Stomach smooth muscle (tissue), 2 donors: ENCODE results near the gene TENT5A.

Source experiments
- H3K27ac ChIP-seq: one replicate; pipeline ENCODE4 v1.7.0; 2013; ENCODE audit warnings: mild to moderate bottlenecking, low read length, inconsistent platforms
- H3K27me3 ChIP-seq, 2 donors: one replicate each; pipeline ENCODE4 v1.7.0; 2013; ENCODE audit warnings: low read length in 2 of 2; ENCODE audit not compliant: insufficient read depth in 2 of 2, control insufficient read depth in 1 of 2
- H3K36me3 ChIP-seq, 2 donors: one replicate each; pipeline ENCODE4 v1.7.0; 2013; ENCODE audit warnings: low read length in 2 of 2; ENCODE audit not compliant: control insufficient read depth in 2 of 2, insufficient read depth in 2 of 2
- H3K4me1 ChIP-seq: one replicate; pipeline ENCODE4 v1.7.0; 2013; ENCODE audit warnings: low read length; ENCODE audit not compliant: control insufficient read depth, insufficient read depth
- H3K4me3 ChIP-seq, 2 donors: one replicate each; pipeline ENCODE4 v1.7.0; 2013; ENCODE audit warnings: low read length in 2 of 2
- H3K9ac ChIP-seq, 2 donors: one replicate each; pipeline ENCODE4 v1.7.0; 2013; ENCODE audit warnings: low read length in 2 of 2, mild to moderate bottlenecking in 1 of 2
- H3K9me3 ChIP-seq, 2 donors: one replicate each; pipeline ENCODE4 v1.7.0; 2013; ENCODE audit warnings: low read length in 2 of 2; ENCODE audit not compliant: control insufficient read depth in 2 of 2
- donor health status: healthy.
- donor health status: Pancreatic carcinoma.

The TENT5A gene

GRCh38 chr6:81752084-81752920, at the start of gene TENT5A:
Gene TENT5A, minus strand, starts transcription at chr6:81752681. Its CDS starts 540 bp downstream, at chr6:81752141.
- Histone ChIP-seq H3K27ac (peak within 1 kb of the TSS; percentile 98), H3K36me3 (peaks cover 2 to 3% of the 10 kb centered on the region in 2 donors), H3K4me1 (peaks cover 11% of the 10 kb centered on the region), H3K9me3 (no peaks in the 10 kb centered on the region), H3K27me3 (no peaks in the 10 kb centered on the region), H3K4me3 (peak within 1 kb of the TSS; percentile 98), H3K9ac (peak within 1 kb of the TSS; percentile 75 to 94)

GRCh38 chr6:81801489-81801888, 49.0 kb upstream of the TENT5A start:
- no peak overlapping the region for H3K9ac ChIP-seq

GRCh38 chr6:81800666-81801065, 48.2 kb upstream of the TENT5A start:
- Histone ChIP-seq H3K27ac (no peak overlapping the region), H3K4me1 (no peaks in the 10 kb centered on the region), H3K27me3 (no peaks in the 10 kb centered on the region), H3K9ac (no peak overlapping the region), H3K9me3 (no peaks in the 10 kb centered on the region), H3K36me3 (no peaks in the 10 kb centered on the region), H3K4me3 (no peak overlapping the region)

More at GRCh38 chr6:81801489-81801888, 49.0 kb upstream of the TENT5A start:
- Histone ChIP-seq H3K4me3 (no peak overlapping the region), H3K9me3 (no peaks in the 10 kb centered on the region), H3K4me1 (no peaks in the 10 kb centered on the region), H3K27ac (no peak overlapping the region), H3K36me3 (no peaks in the 10 kb centered on the region), H3K27me3 (no peaks in the 10 kb centered on the region)

DNA sequence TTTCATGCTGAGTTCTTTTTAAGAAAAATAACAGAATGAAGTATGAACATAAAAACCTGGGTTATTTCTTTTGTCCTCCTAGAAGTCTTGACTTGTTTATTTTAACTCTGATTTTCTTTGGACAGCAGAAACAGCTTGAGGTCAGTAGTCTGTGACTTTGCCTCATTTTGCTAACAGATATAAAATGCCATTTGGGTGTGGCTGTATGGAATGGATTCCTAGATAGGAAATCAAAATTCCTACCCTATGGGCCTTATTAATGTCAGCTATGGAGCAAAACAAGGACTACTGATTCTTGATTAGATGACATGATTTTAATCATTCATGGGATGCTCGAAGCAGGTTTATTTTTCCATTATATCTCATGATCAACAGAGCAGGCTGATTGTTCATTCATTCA, 46.8 kb upstream of the TENT5A start:
- Histone ChIP-seq H3K9ac (no peak overlapping the region), H3K9me3 (no peaks in the 10 kb centered on the region), H3K4me1 (no peaks in the 10 kb centered on the region), H3K27me3 (no peaks in the 10 kb centered on the region), H3K27ac (no peak overlapping the region), H3K36me3 (no peaks in the 10 kb centered on the region), H3K4me3 (no peak overlapping the region)

DNA sequence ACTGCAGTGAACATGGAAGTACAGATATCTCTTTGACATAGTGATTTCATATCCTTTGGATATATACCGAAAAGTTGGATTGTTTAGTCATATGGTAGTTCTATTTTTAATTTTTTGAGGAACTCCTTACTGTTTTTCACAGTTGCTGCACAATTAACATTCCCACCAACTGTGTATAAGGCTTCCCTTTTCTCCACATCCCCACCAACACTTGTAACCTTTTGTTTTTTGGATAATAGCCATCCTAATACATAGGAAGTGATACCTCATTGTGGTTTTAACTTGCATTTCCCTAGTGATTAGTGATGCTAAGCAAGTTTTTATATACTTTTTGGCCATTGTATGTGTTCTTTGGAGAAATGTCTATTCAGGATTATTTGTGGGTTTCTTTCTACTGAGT, 45.1 kb upstream of the TENT5A start:
- H3K36me3 ChIP-seq: no peaks in the 10 kb centered on the region

DNA sequence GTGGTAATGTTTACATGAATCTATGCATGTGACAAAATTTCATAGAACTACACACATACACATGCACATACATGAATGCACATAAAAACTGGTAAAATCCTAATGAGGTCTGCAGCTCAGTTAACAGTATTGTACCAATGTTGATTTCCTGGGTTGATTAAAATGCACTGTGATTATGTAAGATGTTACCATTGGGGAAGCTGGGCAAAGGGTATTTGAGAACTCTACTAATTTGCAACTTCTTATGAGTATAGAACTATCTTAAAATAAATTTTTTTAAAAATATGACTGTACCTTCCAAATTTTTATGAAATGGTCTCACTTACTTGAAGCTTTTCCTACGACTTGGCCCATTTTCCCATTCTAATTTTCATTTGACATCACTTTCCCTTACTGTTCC, 43.4 kb upstream of the TENT5A start:
- Histone ChIP-seq H3K36me3 (no peaks in the 10 kb centered on the region), H3K4me3 (no peak overlapping the region), H3K4me1 (no peaks in the 10 kb centered on the region), H3K9ac (no peak overlapping the region), H3K27me3 (no peaks in the 10 kb centered on the region), H3K27ac (no peak overlapping the region), H3K9me3 (no peaks in the 10 kb centered on the region)

More for the DNA sequence above, 45.1 kb upstream of the TENT5A start:
- no peaks in the 10 kb centered on the region for H3K9me3 ChIP-seq
- no peaks in the 10 kb centered on the region for H3K4me1 ChIP-seq
- no peak overlapping the region for H3K9ac ChIP-seq
- no peak overlapping the region for H3K4me3 ChIP-seq
- no peak overlapping the region for H3K27ac ChIP-seq
- H3K27me3 ChIP-seq: no peaks in the 10 kb centered on the region

- Histone ChIP-seq H3K9ac (no peak overlapping the region), H3K36me3 (no peaks in the 10 kb centered on the region), H3K27ac (no peak overlapping the region), H3K4me1 (no peaks in the 10 kb centered on the region), H3K27me3 (no peaks in the 10 kb centered on the region), H3K9me3 (no peaks in the 10 kb centered on the region), H3K4me3 (no peak overlapping the region)
Measured at GRCh38 chr6:81793821-81794475, 41.5 kb upstream of the TENT5A start.

GRCh38 chr6:81792826-81793225, 40.3 kb upstream of the TENT5A start:
- no peak overlapping the region for H3K9ac ChIP-seq
- no peak overlapping the region for H3K27ac ChIP-seq
- H3K27me3 ChIP-seq: no peaks in the 10 kb centered on the region
- no peak overlapping the region for H3K4me3 ChIP-seq
- H3K36me3 ChIP-seq: no peaks in the 10 kb centered on the region
- no peaks in the 10 kb centered on the region for H3K4me1 ChIP-seq
- H3K9me3 ChIP-seq: no peaks in the 10 kb centered on the region

- no peaks in the 10 kb centered on the region for H3K36me3 ChIP-seq
Measured at GRCh38 chr6:81791756-81792155, 39.3 kb upstream of the TENT5A start.

GRCh38 chr6:81790034-81790433, 37.6 kb upstream of the TENT5A start:
- Histone ChIP-seq H3K9me3 (no peaks in the 10 kb centered on the region), H3K4me1 (no peaks in the 10 kb centered on the region), H3K9ac (no peak overlapping the region), H3K4me3 (no peak overlapping the region), H3K27ac (no peak overlapping the region), H3K36me3 (no peaks in the 10 kb centered on the region), H3K27me3 (no peaks in the 10 kb centered on the region)

More at GRCh38 chr6:81791756-81792155, 39.3 kb upstream of the TENT5A start:
- Histone ChIP-seq H3K4me3 (no peak overlapping the region), H3K4me1 (no peaks in the 10 kb centered on the region), H3K9ac (no peak overlapping the region), H3K9me3 (no peaks in the 10 kb centered on the region), H3K27me3 (no peaks in the 10 kb centered on the region), H3K27ac (no peak overlapping the region)

DNA sequence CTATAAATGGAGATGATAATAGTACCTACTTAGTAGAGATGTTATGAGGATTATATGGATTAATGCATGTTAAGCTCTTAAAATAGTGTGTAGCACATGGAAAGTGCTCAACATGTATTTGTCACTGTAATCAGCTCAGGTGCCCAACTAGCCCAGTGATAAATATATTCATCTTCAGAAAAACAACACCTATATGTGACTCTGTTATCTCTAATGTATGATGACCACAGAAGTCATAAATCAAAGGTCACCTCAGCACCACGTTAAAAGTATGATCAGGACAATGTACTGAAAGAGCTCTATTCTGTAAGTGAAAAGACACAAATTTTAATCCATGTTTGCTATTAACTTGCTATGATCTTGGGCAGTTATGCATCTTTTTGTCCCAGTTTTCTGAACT, 36.8 kb upstream of the TENT5A start:
- no peak overlapping the region for H3K27ac ChIP-seq
- H3K9ac ChIP-seq: no peak overlapping the region
- no peaks in the 10 kb centered on the region for H3K27me3 ChIP-seq
- H3K9me3 ChIP-seq: no peaks in the 10 kb centered on the region
- H3K4me1 ChIP-seq: no peaks in the 10 kb centered on the region
- H3K36me3 ChIP-seq: no peaks in the 10 kb centered on the region
- no peak overlapping the region for H3K4me3 ChIP-seq
